Uterine smooth muscle cell (primary cell): ENCODE measurements around the gene REV3L. TPM values are rescaled to one million over a fixed set of nuclear protein-coding genes. Genes with fewer than 3 reads are reported as not detected.

Experiments used
- total RNA-seq: library from RNA; depleted of rRNA; stranded (reverse); fragments of >200 nt; gene quantifications from 2 replicates; pipeline ENCODE4 v1.2.3, GENCODE V29; 2014

The REV3L gene, protein sequence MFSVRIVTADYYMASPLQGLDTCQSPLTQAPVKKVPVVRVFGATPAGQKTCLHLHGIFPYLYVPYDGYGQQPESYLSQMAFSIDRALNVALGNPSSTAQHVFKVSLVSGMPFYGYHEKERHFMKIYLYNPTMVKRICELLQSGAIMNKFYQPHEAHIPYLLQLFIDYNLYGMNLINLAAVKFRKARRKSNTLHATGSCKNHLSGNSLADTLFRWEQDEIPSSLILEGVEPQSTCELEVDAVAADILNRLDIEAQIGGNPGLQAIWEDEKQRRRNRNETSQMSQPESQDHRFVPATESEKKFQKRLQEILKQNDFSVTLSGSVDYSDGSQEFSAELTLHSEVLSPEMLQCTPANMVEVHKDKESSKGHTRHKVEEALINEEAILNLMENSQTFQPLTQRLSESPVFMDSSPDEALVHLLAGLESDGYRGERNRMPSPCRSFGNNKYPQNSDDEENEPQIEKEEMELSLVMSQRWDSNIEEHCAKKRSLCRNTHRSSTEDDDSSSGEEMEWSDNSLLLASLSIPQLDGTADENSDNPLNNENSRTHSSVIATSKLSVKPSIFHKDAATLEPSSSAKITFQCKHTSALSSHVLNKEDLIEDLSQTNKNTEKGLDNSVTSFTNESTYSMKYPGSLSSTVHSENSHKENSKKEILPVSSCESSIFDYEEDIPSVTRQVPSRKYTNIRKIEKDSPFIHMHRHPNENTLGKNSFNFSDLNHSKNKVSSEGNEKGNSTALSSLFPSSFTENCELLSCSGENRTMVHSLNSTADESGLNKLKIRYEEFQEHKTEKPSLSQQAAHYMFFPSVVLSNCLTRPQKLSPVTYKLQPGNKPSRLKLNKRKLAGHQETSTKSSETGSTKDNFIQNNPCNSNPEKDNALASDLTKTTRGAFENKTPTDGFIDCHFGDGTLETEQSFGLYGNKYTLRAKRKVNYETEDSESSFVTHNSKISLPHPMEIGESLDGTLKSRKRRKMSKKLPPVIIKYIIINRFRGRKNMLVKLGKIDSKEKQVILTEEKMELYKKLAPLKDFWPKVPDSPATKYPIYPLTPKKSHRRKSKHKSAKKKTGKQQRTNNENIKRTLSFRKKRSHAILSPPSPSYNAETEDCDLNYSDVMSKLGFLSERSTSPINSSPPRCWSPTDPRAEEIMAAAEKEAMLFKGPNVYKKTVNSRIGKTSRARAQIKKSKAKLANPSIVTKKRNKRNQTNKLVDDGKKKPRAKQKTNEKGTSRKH (N-terminal part only)
- 47.7 and 57.4 TPM in 2 replicates for total RNA-seq

GRCh38 chr6:111482959-111483735, at the start of gene REV3L:
REV3L (minus strand) TSS chr6:111483218; CDS start chr6:111482888, 330 bp downstream.

Other genes with a start within 250 kb of the REV3L start
- 12.2 and 17.0 TPM in 2 replicates for gene TRAF3IP2, start 122.7 kb upstream of the REV3L start, total RNA-seq